HepG2 (cell line): ENCODE data around the gene SAMD14. TPM values are rescaled to one million over a fixed set of nuclear protein-coding genes. Genes with fewer than 3 reads are reported as not detected.

Experiments used
- ARID5B ChIP-seq: IDR thresholded peaks from 2 replicates; pipeline ENCODE4 v1.4.0; 2020; ENCODE audit warnings: mild to moderate bottlenecking, missing genetic modification reagents
- CBX1 ChIP-seq: IDR thresholded peaks from one replicate; pipeline ENCODE4 v1.6.1; 2016; ENCODE audit warnings: antibody characterized with exemption, low read depth
- CTCF ChIP-seq: sonication (generic); formaldehyde crosslinking; IDR thresholded peaks from 2 replicates; pipeline ENCODE4 v1.5.0; 2020; ENCODE audit warnings: mild to moderate bottlenecking, missing genetic modification reagents, moderate library complexity
- ETS1 ChIP-seq: sonication (generic); formaldehyde crosslinking; IDR thresholded peaks from 2 replicates; pipeline ENCODE4 v1.4.0; 2020; ENCODE audit warnings: missing genetic modification reagents
- FOXA3 ChIP-seq: IDR thresholded peaks from 2 replicates; pipeline ENCODE4 v1.6.1; 2016; ENCODE audit warnings: missing genetic modification reagents, missing compliant biosample characterization
- HIC2 ChIP-seq: sonication (generic); formaldehyde crosslinking; IDR thresholded peaks from 2 replicates; pipeline ENCODE4 v1.9.0; 2022; ENCODE audit warnings: low read depth, missing genetic modification reagents
- HNRNPK ChIP-seq: fragments of 200-400 bp; formaldehyde crosslinking; IDR thresholded peaks from 2 replicates; pipeline ENCODE4 v1.6.1; 2018; ENCODE audit warnings: low read length, low read depth, moderate library complexity, mild to moderate bottlenecking; ENCODE audit not compliant: poor library complexity, severe bottlenecking
- PREB ChIP-seq: sonication (generic); formaldehyde crosslinking; IDR thresholded peaks from 2 replicates; pipeline ENCODE4 v1.4.0; 2020; ENCODE audit warnings: missing genetic modification reagents
- TBX2 ChIP-seq: sonication (generic); formaldehyde crosslinking; IDR thresholded peaks from 2 replicates; pipeline ENCODE4 v1.5.0; 2020; ENCODE audit warnings: missing genetic modification reagents, mild to moderate bottlenecking, borderline replicate concordance
- THYN1 ChIP-seq: sonication (generic); formaldehyde crosslinking; IDR thresholded peaks from 2 replicates; pipeline ENCODE4 v1.8.1; 2023; ENCODE audit warnings: low read depth, mild to moderate bottlenecking, moderate library complexity, missing genetic modification reagents, borderline replicate concordance
- ZBTB1 ChIP-seq: sonication (generic); formaldehyde crosslinking; IDR thresholded peaks from 2 replicates; pipeline ENCODE4 v1.4.0; 2020; ENCODE audit warnings: missing genetic modification reagents, borderline replicate concordance
- ZBTB37 ChIP-seq: sonication (generic); formaldehyde crosslinking; IDR thresholded peaks from 2 replicates; pipeline ENCODE4 v1.4.0; 2020; ENCODE audit warnings: mild to moderate bottlenecking, missing genetic modification reagents
- ZNF569 ChIP-seq: sonication (generic); formaldehyde crosslinking; IDR thresholded peaks from 2 replicates; pipeline ENCODE4 v1.5.0; 2020; ENCODE audit warnings: mild to moderate bottlenecking, missing genetic modification reagents, moderate library complexity, borderline replicate concordance
- ZNF615 ChIP-seq: sonication (generic); formaldehyde crosslinking; IDR thresholded peaks from 2 replicates; pipeline ENCODE4 v1.5.0; 2020; ENCODE audit warnings: mild to moderate bottlenecking, missing genetic modification reagents, borderline replicate concordance
- ZNF746 ChIP-seq: sonication (generic); formaldehyde crosslinking; IDR thresholded peaks from 2 replicates; pipeline ENCODE4 v1.8.0; 2022; ENCODE audit warnings: mild to moderate bottlenecking, missing genetic modification reagents
- ZNF83 ChIP-seq: sonication (generic); formaldehyde crosslinking; IDR thresholded peaks from 2 replicates; pipeline ENCODE4 v1.4.0; 2020; ENCODE audit warnings: missing genetic modification reagents, mild to moderate bottlenecking, borderline replicate concordance
- polyA plus RNA-seq, 8 experiments: library from polyadenylated mRNA; depleted of rRNA in 3 of 8; stranded (reverse) in 7 of 8; unstranded in 1 of 8; fragments of >200 nt; fragmentation: Illumina TruSeq in 4 of 8; extraction: Trizol in 4 of 8; gene quantifications; 2 replicates each; pipeline versions ENCODE4 v1.2.1 to v1.2.3, GENCODE V29; 2011 to 2016; ENCODE audit warnings: low read depth in 4 of 8, missing spikeins in 1 of 8, mixed read lengths in 1 of 8; ENCODE audit not compliant: insufficient read depth in 1 of 8
- total RNA-seq, 5 experiments: library from RNA; depleted of rRNA; stranded (reverse); fragments of >200 nt; fragmentation: Illumina TruSeq; extraction: Trizol; gene quantifications; 2 replicates each; pipeline ENCODE4 v1.2.3, GENCODE V29; 2016; ENCODE audit warnings: low read depth in 1 of 5

SAMD14 gene
- total and polyA plus RNA-seq, 2 of the 13 experiments (the other 11 are each of a cell fraction or from before 2014, with no cell fraction given), result 0.07 to 0.22 TPM

- peak; percentile 84 for TF ChIP-seq HNRNPK
- TF ChIP-seq ARID5B, result peak; percentile 61
- TF ChIP-seq CTCF (CRISPR knock-in tag), result no peak
- peak; percentile 91 for TF ChIP-seq TBX2 (CRISPR knock-in tag)
- no peak for TF ChIP-seq FOXA3 (CRISPR knock-in tag)
- TF ChIP-seq CBX1, result peak; percentile 93
- TF ChIP-seq THYN1 (CRISPR knock-in tag), result no peak
- no peak for TF ChIP-seq ZBTB37 (CRISPR knock-in tag)
- peak; percentile 69 for TF ChIP-seq HIC2 (CRISPR knock-in tag)
- no peak for TF ChIP-seq ZNF615 (CRISPR knock-in tag)
- TF ChIP-seq ZNF569 (CRISPR knock-in tag), result no peak
- no peak for TF ChIP-seq ZNF83 (CRISPR knock-in tag)
- TF ChIP-seq ZBTB1 (CRISPR knock-in tag), result no peak; the same call in 1 of the 2 replicates
- no peak for TF ChIP-seq ETS1 (CRISPR knock-in tag)
- TF ChIP-seq PREB (CRISPR knock-in tag), result no peak
- no peak for TF ChIP-seq ZNF746 (CRISPR knock-in tag)
These were observed 35.0 kb downstream of the SAMD14 start, which contains the start of gene PDK2 (continued) for GRCh38 chr17:50094753-50095619.
